NCI-H2227 (cell line): ENCODE measurements around the gene ZBTB37.
"Not testable (repeated sequence)": the region's sequence is repeated elsewhere in the genome, so short reads cannot be mapped to it uniquely, and the experiment has no call there.

Experiments
- DNase-seq: peaks from one replicate; lab custom pipeline; 2025; ENCODE audit not compliant: unreplicated experiment; lab: John Stamatoyannopoulos, UW

The ZBTB37 gene

GRCh38 chr1:173868266-173869020 lies at the start of gene ZBTB37:
ZBTB37 (plus strand) TSS chr1:173868380; CDS start chr1:173870226, 1,846 bp downstream.
- peak; percentile 93 for DNase-seq

- no peak for DNase-seq
Observed at GRCh38 chr1:173818459-173818858, 49.7 kb upstream of the ZBTB37 start.

- no peak for DNase-seq
Observed at GRCh38 chr1:173821680-173822079, 46.5 kb upstream of the ZBTB37 start.

- no peak for DNase-seq
Observed at GRCh38 chr1:173823781-173824314, 44.3 kb upstream of the ZBTB37 start.

- peak; percentile 98 for DNase-seq
Observed at GRCh38 chr1:173824315-173825081, 43.7 kb upstream of the ZBTB37 start, which contains the start of the genes CENPL and DARS2. CENPL (minus strand) TSS chr1:173824883; CDS start chr1:173811299, 13,584 bp downstream. DARS2 (plus strand) TSS chr1:173824673; CDS start chr1:173825230, 557 bp downstream.

GRCh38 chr1:173827611-173828010 lies 40.6 kb upstream of the ZBTB37 start:
- no peak for DNase-seq

GRCh38 chr1:173832748-173833147 lies 35.4 kb upstream of the ZBTB37 start:
- DNase-seq: no peak

GRCh38 chr1:173852105-173852504 lies 16.1 kb upstream of the ZBTB37 start:
- DNase-seq: no peak

- no peak for DNase-seq
Observed at GRCh38 chr1:173853074-173853473, 15.1 kb upstream of the ZBTB37 start.

- no peak for DNase-seq
Observed at GRCh38 chr1:173856014-173856413, 12.2 kb upstream of the ZBTB37 start.

- DNase-seq: no peak
Observed at GRCh38 chr1:173856903-173857302, 11.3 kb upstream of the ZBTB37 start.

GRCh38 chr1:173857363-173857917 lies 10.7 kb upstream of the ZBTB37 start:
- DNase-seq: no peak

- not testable (repeated sequence) for DNase-seq
Observed at GRCh38 chr1:173859547-173859946, 8.6 kb upstream of the ZBTB37 start.

- no peak for DNase-seq
Observed at GRCh38 chr1:173860065-173860464, 8.1 kb upstream of the ZBTB37 start.

- no peak for DNase-seq
Observed at GRCh38 chr1:173861731-173862145, 6.4 kb upstream of the ZBTB37 start.

GRCh38 chr1:173862146-173862768 lies 5.9 kb upstream of the ZBTB37 start:
- DNase-seq: not testable (repeated sequence)

GRCh38 chr1:173862769-173863223 lies 5.4 kb upstream of the ZBTB37 start:
- no peak for DNase-seq

GRCh38 chr1:173863224-173864161 lies 4.7 kb upstream of the ZBTB37 start:
- DNase-seq: no peak

- DNase-seq: no peak
Observed at GRCh38 chr1:173864179-173864867, 3.9 kb upstream of the ZBTB37 start.
